CD4-positive, alpha-beta T cell (primary cell): ENCODE results near the gene SCGB1A1. TPM values are rescaled to one million over a fixed set of nuclear protein-coding genes. Genes with fewer than 3 reads are reported as not detected.

Experiments used
- ATAC-seq: fragments of 200-7000 bp; cut with Tn5 transposase; one replicate; pipeline ENCODE4 v1.10.0; 2022; ENCODE audit warnings: mild to moderate bottlenecking; ENCODE audit not compliant: poor library complexity
- CTCF ChIA-PET: fragments of 350-600 bp; sonication (Branson Sonifier 250); formaldehyde crosslinking; loops from one replicate; lab custom pipeline; 2021; ENCODE audit warnings: antibody characterized with exemption, inconsistent platforms; lab: Charles Lee
- POLR2A ChIA-PET: fragments of 350-600 bp; sonication (Branson Sonifier 250); formaldehyde crosslinking; loops from one replicate; lab custom pipeline; 2021; ENCODE audit warnings: antibody characterized with exemption, inconsistent platforms; lab: Charles Lee
- DNase-seq, 14 experiments: peaks; one replicate each; pipeline ENCODE4 v3.0.0-alpha.2; 2013 to 2020; ENCODE audit warnings: mixed read lengths in 2 of 14
- H3K27ac ChIP-seq, 2 donors: one replicate each; pipeline versions ENCODE4 v1.5.1 to v1.7.0; 2013; ENCODE audit warnings: low read length in 2 of 2, low read depth in 1 of 2, mild to moderate bottlenecking in 1 of 2
- H3K27me3 ChIP-seq, 2 experiments: 1 replicate in 1 of 2; 2 replicates in 1 of 2; pipeline versions ENCODE4 v1.6.1 to v1.7.0; 2013; ENCODE audit warnings: low read length in 2 of 2, control low read depth in 1 of 2, mild to moderate bottlenecking in 1 of 2, moderate library complexity in 1 of 2; ENCODE audit not compliant: insufficient read depth in 2 of 2, control insufficient read depth in 1 of 2
- H3K36me3 ChIP-seq: one replicate; pipeline ENCODE4 v1.6.1; 2013; ENCODE audit warnings: low read length, control low read depth; ENCODE audit not compliant: insufficient read depth
- H3K4me1 ChIP-seq: one replicate; pipeline ENCODE4 v1.6.1; 2013; ENCODE audit warnings: low read length, control low read depth; ENCODE audit not compliant: insufficient read depth
- H3K4me3 ChIP-seq: one replicate; pipeline ENCODE4 v1.5.1; 2013; ENCODE audit warnings: mild to moderate bottlenecking, low read length, moderate library complexity
- H3K9me3 ChIP-seq, 2 experiments: 1 replicate in 1 of 2; 2 replicates in 1 of 2; pipeline versions ENCODE4 v1.6.1 to v1.7.0; 2013; ENCODE audit warnings: low read length in 2 of 2, mild to moderate bottlenecking in 2 of 2, control low read depth in 1 of 2, moderate library complexity in 1 of 2; ENCODE audit not compliant: control insufficient read depth in 1 of 2, insufficient read depth in 1 of 2
- H3K27ac Mint-ChIP-seq: one replicate; pipeline ENCODE4 v1.8.0; 2020; ENCODE audit warnings: mixed read lengths
- H3K27me3 Mint-ChIP-seq: one replicate; pipeline ENCODE4 v1.8.0; 2021; ENCODE audit warnings: mixed read lengths
- H3K36me3 Mint-ChIP-seq: one replicate; pipeline ENCODE4 v1.8.0; 2021; ENCODE audit warnings: low read depth, mixed read lengths
- H3K4me1 Mint-ChIP-seq: one replicate; pipeline ENCODE4 v1.8.0; 2021; ENCODE audit warnings: low read depth, mixed read lengths
- H3K4me3 Mint-ChIP-seq: one replicate; pipeline ENCODE4 v1.8.0; 2020; ENCODE audit warnings: mild to moderate bottlenecking, mixed read lengths
- H3K9me3 Mint-ChIP-seq: one replicate; pipeline ENCODE4 v1.8.0; 2020; ENCODE audit warnings: mixed read lengths
- intact Hi-C, 2 experiments: fragments of 100-400 bp; cut with DNase I in 1 of 2; cut with micrococcal nuclease in 1 of 2; formaldehyde crosslinking; loops; one replicate each; pipeline versions ENCODE4 v1.15.1 to v1.9.0; 2023 to 2025; cut with DNase I, micrococcal nuclease
- total RNA-seq, 174 experiments: library from RNA in 2 of 174; stranded (reverse) in 2 of 174; gene quantifications; one replicate each; pipeline ENCODE4 v1.2.3 and lab custom pipeline; 2021 to 2026
- TF ChIP-seq, protein P1 (sequence below): fragments of 200-600 bp; IDR thresholded peaks from one replicate; pipeline ENCODE4 v1.8.0; 2022; ENCODE audit warnings: antibody characterized with exemption, mild to moderate bottlenecking

Gene SCGB1A1
- total RNA-seq, 2 experiments from 2014 or later = not detected

- Mint-ChIP-seq H3K27ac (no peak overlapping the region), H3K27me3 (no peaks in the 10 kb centered on the region), H3K36me3 (no peaks in the 10 kb centered on the region), H3K4me3 (no peak overlapping the region), H3K9me3 (no peaks in the 10 kb centered on the region), H3K4me1 (peaks cover 42% of the 10 kb centered on the region)
- DNase-seq (no peak), ATAC-seq (no peak)
- H3K4me1 ChIP-seq = peaks cover 40% of the 10 kb centered on the region
- ChIA-PET CTCF (interaction anchor here (0.6 to 2.3 kb wide), 2 partner anchors 44 to 114 kb away, joined by 5 to 6 read pairs; no protein-coding TSS in a partner anchor), POLR2A (no interaction called here)
- TF ChIP-seq, protein P1, sequence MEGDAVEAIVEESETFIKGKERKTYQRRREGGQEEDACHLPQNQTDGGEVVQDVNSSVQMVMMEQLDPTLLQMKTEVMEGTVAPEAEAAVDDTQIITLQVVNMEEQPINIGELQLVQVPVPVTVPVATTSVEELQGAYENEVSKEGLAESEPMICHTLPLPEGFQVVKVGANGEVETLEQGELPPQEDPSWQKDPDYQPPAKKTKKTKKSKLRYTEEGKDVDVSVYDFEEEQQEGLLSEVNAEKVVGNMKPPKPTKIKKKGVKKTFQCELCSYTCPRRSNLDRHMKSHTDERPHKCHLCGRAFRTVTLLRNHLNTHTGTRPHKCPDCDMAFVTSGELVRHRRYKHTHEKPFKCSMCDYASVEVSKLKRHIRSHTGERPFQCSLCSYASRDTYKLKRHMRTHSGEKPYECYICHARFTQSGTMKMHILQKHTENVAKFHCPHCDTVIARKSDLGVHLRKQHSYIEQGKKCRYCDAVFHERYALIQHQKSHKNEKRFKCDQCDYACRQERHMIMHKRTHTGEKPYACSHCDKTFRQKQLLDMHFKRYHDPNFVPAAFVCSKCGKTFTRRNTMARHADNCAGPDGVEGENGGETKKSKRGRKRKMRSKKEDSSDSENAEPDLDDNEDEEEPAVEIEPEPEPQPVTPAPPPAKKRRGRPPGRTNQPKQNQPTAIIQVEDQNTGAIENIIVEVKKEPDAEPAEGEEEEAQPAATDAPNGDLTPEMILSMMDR = no peak
- H3K9me3 ChIP-seq = no peaks in the 10 kb centered on the region
- no peaks in the 10 kb centered on the region for H3K36me3 ChIP-seq
- intact Hi-C loops = loop anchor here (5.0 to 10.0 kb wide), 2 partner anchors 433 to 436 kb away; no protein-coding TSS in a partner anchor
- H3K27ac ChIP-seq = no peak overlapping the region
- H3K4me3 ChIP-seq = no peak overlapping the region
- no peaks in the 10 kb centered on the region for H3K27me3 ChIP-seq
Measured at GRCh38 chr11:62428871-62429560, 10.2 kb downstream of the SCGB1A1 start.

- POLR2A ChIA-PET = no interaction called here
- no peaks in the 10 kb centered on the region for H3K9me3 Mint-ChIP-seq
- H3K36me3 Mint-ChIP-seq = no peaks in the 10 kb centered on the region
- peaks cover 45% of the 10 kb centered on the region for H3K4me1 Mint-ChIP-seq
- Histone ChIP-seq H3K27ac (no peak overlapping the region), H3K9me3 (no peaks in the 10 kb centered on the region), H3K36me3 (no peaks in the 10 kb centered on the region), H3K4me1 (peaks cover 33% of the 10 kb centered on the region), H3K4me3 (no peak overlapping the region), H3K27me3 (no peaks in the 10 kb centered on the region)
- intact Hi-C loops = no loop called here
- ATAC-seq (no peak), DNase-seq (no peak)
- H3K27me3 Mint-ChIP-seq = no peaks in the 10 kb centered on the region
- no peak overlapping the region for H3K27ac Mint-ChIP-seq
- CTCF ChIA-PET = no interaction called here
- no peak overlapping the region for H3K4me3 Mint-ChIP-seq
- TF ChIP-seq, protein P1 = no peak
Measured at GRCh38 chr11:62430425-62430824, 11.6 kb downstream of the SCGB1A1 start.

DNA sequence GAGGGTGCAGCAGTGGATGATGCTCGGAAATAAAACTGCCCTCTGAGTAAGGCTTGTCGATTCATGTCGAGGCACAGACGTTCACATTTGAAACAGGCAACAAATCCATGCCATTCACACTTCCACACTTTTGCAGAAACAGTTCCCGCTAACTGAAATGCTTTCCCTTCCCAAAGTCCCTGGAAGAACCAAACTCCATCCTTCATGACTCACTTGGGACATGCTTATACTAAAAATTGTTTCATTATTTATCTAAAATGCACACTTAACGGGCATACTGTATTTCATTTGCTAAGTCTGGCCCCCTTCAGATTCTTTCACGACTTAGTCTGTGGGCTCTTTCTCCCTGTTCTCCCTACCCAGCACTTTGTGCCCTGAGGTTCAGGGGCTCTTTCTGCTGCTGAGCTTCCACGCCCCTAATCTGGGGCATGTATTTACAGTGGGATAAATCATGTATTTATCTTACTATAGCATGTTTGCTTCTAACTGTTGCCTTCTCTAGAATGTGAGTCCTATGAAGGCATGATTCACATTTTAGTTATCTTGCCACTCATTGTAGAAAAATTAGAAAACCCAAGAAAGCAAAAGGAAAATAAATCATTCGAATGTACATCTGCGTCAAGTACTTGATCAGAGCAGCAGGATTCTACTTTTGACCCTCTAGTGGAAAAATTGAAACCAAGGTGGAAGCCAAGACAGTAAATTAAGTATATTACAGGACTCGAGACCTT lies 12.5 kb downstream of the SCGB1A1 start:
- ChIA-PET POLR2A (no interaction called here), CTCF (no interaction called here)
- Mint-ChIP-seq H3K4me1 (peaks cover 51% of the 10 kb centered on the region), H3K36me3 (no peaks in the 10 kb centered on the region), H3K4me3 (no peak overlapping the region), H3K27ac (no peak overlapping the region), H3K27me3 (no peaks in the 10 kb centered on the region), H3K9me3 (no peaks in the 10 kb centered on the region)
- Histone ChIP-seq H3K36me3 (no peaks in the 10 kb centered on the region), H3K4me1 (peaks cover 35% of the 10 kb centered on the region), H3K4me3 (no peak overlapping the region), H3K27ac (no peak overlapping the region), H3K9me3 (no peaks in the 10 kb centered on the region), H3K27me3 (no peaks in the 10 kb centered on the region)
- TF ChIP-seq, protein P1 = no peak
- ATAC-seq = no peak
- intact Hi-C loops = no loop called here
- no peak for DNase-seq
